Astrocyte (in vitro differentiated cells and primary cell): ENCODE data around the gene PLCH1. TPM values are rescaled to one million over a fixed set of nuclear protein-coding genes. Genes with fewer than 3 reads are reported as not detected.

Experiments
- DNase-seq: peaks from one replicate; pipeline ENCODE4 v3.0.0-alpha.2; 2010; ENCODE audit warnings: low read depth
- FAIRE-seq: peaks from 2 replicates; lab custom pipeline; 2011; peaks lifted over from hg19 to GRCh38; lab: Jason Lieb, UNC
- H2AFZ ChIP-seq: 2 replicates; pipeline ENCODE4 v1.6.0; 2012; ENCODE audit warnings: low read depth, low read length, inconsistent platforms
- H3K27ac ChIP-seq: 2 replicates; pipeline ENCODE4 v1.5.1; 2011; ENCODE audit warnings: low read depth, low read length, inconsistent platforms
- H3K27me3 ChIP-seq: 2 replicates; pipeline ENCODE4 v1.6.0; 2011; ENCODE audit warnings: low read length, inconsistent platforms; ENCODE audit not compliant: insufficient read depth
- H3K36me3 ChIP-seq: 2 replicates; pipeline ENCODE4 v1.5.1; 2011; ENCODE audit warnings: low read length, inconsistent platforms; ENCODE audit not compliant: insufficient read depth
- H3K4me1 ChIP-seq: 2 replicates; pipeline ENCODE4 v1.5.1; 2011; ENCODE audit warnings: low read length, inconsistent platforms; ENCODE audit not compliant: insufficient read depth
- H3K4me2 ChIP-seq: 2 replicates; pipeline ENCODE4 v1.6.0; 2012; ENCODE audit warnings: low read length, inconsistent platforms
- H3K4me3 ChIP-seq: 2 replicates; pipeline ENCODE4 v1.5.1; 2011; ENCODE audit warnings: low read depth, mild to moderate bottlenecking, low read length, inconsistent platforms; ENCODE audit not compliant: insufficient read depth
- H3K79me2 ChIP-seq: 2 replicates; pipeline ENCODE4 v1.6.0; 2012; ENCODE audit warnings: mild to moderate bottlenecking, low read length, inconsistent platforms; ENCODE audit not compliant: insufficient read depth
- H3K9ac ChIP-seq: 2 replicates; pipeline ENCODE4 v1.6.0; 2012; ENCODE audit warnings: mild to moderate bottlenecking, low read length, inconsistent platforms
- H3K9me3 ChIP-seq: 2 replicates; pipeline ENCODE4 v1.5.1; 2012; ENCODE audit warnings: low read depth, mild to moderate bottlenecking, low read length, inconsistent platforms; ENCODE audit not compliant: insufficient read depth
- H4K20me1 ChIP-seq: 2 replicates; pipeline ENCODE4 v1.6.0; 2012; ENCODE audit warnings: low read length, inconsistent platforms; ENCODE audit not compliant: insufficient read depth
- H3K27ac Mint-ChIP-seq: one replicate; pipeline ENCODE4 v1.8.0; 2021; ENCODE audit warnings: mild to moderate bottlenecking, mixed read lengths; ENCODE audit not compliant: unreplicated experiment
- H3K27me3 Mint-ChIP-seq: one replicate; pipeline ENCODE4 v1.8.0; 2021; ENCODE audit warnings: low read depth, mixed read lengths; ENCODE audit not compliant: unreplicated experiment
- H3K36me3 Mint-ChIP-seq: one replicate; pipeline ENCODE4 v1.8.0; 2021; ENCODE audit warnings: low read depth, mixed read lengths; ENCODE audit not compliant: unreplicated experiment
- H3K4me1 Mint-ChIP-seq: one replicate; pipeline ENCODE4 v1.8.0; 2021; ENCODE audit warnings: low read depth, mixed read lengths; ENCODE audit not compliant: unreplicated experiment
- H3K4me3 Mint-ChIP-seq: one replicate; pipeline ENCODE4 v1.8.0; 2021; ENCODE audit warnings: mild to moderate bottlenecking, moderate library complexity, mixed read lengths; ENCODE audit not compliant: unreplicated experiment
- H3K9me3 Mint-ChIP-seq: one replicate; pipeline ENCODE4 v1.8.0; 2021; ENCODE audit warnings: mild to moderate bottlenecking, mixed read lengths; ENCODE audit not compliant: unreplicated experiment
- CTCF ChIP-seq: IDR thresholded peaks from 2 replicates; pipeline ENCODE4 v1.5.1; 2011; ENCODE audit warnings: low read depth, mild to moderate bottlenecking, inconsistent platforms, low read length, moderate library complexity; ENCODE audit not compliant: insufficient read depth
- EZH2 ChIP-seq: IDR thresholded peaks from 2 replicates; pipeline ENCODE4 v1.6.1; 2012; ENCODE audit warnings: mild to moderate bottlenecking, low read length, inconsistent platforms; ENCODE audit not compliant: insufficient read depth
- total RNA-seq: library from RNA; stranded (reverse); gene quantifications from 2 replicates; pipeline ENCODE4 v1.2.1, GENCODE V29; 2021

The PLCH1 gene
- total RNA-seq, 1 donor from 2014 or later, result 1.2 TPM

- no peaks in the 10 kb centered on the region for H3K9me3 Mint-ChIP-seq
- Histone ChIP-seq H4K20me1 (no peaks in the 10 kb centered on the region), H2AFZ (no peak overlapping the region), H3K4me1 (no peaks in the 10 kb centered on the region), H3K79me2 (no peaks in the 10 kb centered on the region), H3K27me3 (no peaks in the 10 kb centered on the region), H3K27ac (no peak overlapping the region), H3K4me2 (no peak overlapping the region), H3K4me3 (no peak overlapping the region), H3K9ac (no peak overlapping the region), H3K9me3 (no peaks in the 10 kb centered on the region), H3K36me3 (no peaks in the 10 kb centered on the region)
- H3K4me3 Mint-ChIP-seq, result no peak overlapping the region
- no peak for DNase-seq
- H3K27me3 Mint-ChIP-seq, result no peaks in the 10 kb centered on the region
- H3K4me1 Mint-ChIP-seq, result peaks cover 9% of the 10 kb centered on the region
- TF ChIP-seq CTCF (no peak), EZH2 (no peak)
- FAIRE-seq, result no peak
- no peak overlapping the region for H3K27ac Mint-ChIP-seq
- no peaks in the 10 kb centered on the region for H3K36me3 Mint-ChIP-seq
Measured at GRCh38 chr3:155637567-155637966, 107.3 kb downstream of the PLCH1 start.

- H3K9ac ChIP-seq, result no peak overlapping the region
- Mint-ChIP-seq H3K36me3 (no peaks in the 10 kb centered on the region), H3K4me3 (no peak overlapping the region), H3K27me3 (no peaks in the 10 kb centered on the region), H3K27ac (no peak overlapping the region), H3K4me1 (peaks cover 13% of the 10 kb centered on the region), H3K9me3 (no peaks in the 10 kb centered on the region)
- no peak overlapping the region for H3K4me2 ChIP-seq
- H3K27me3 ChIP-seq, result no peaks in the 10 kb centered on the region
- FAIRE-seq (no peak), DNase-seq (no peak)
- H4K20me1 ChIP-seq, result no peaks in the 10 kb centered on the region
- H3K79me2 ChIP-seq, result no peaks in the 10 kb centered on the region
- H2AFZ ChIP-seq, result no peak overlapping the region
- H3K9me3 ChIP-seq, result no peaks in the 10 kb centered on the region
- H3K36me3 ChIP-seq, result no peaks in the 10 kb centered on the region
- H3K27ac ChIP-seq, result no peak overlapping the region
- H3K4me1 ChIP-seq, result no peaks in the 10 kb centered on the region
- TF ChIP-seq CTCF (no peak), EZH2 (no peak)
- no peak overlapping the region for H3K4me3 ChIP-seq
Measured at GRCh38 chr3:155635056-155635455, 109.8 kb downstream of the PLCH1 start.

GRCh38 chr3:155634121-155634719 lies 110.7 kb downstream of the PLCH1 start:
- Mint-ChIP-seq H3K4me3 (no peak overlapping the region), H3K4me1 (peaks cover 8% of the 10 kb centered on the region), H3K9me3 (no peaks in the 10 kb centered on the region), H3K27me3 (no peaks in the 10 kb centered on the region), H3K27ac (no peak overlapping the region), H3K36me3 (no peaks in the 10 kb centered on the region)
- H3K9me3 ChIP-seq, result no peaks in the 10 kb centered on the region
- H4K20me1 ChIP-seq, result no peaks in the 10 kb centered on the region
- DNase-seq, result no peak
- no peak for FAIRE-seq
- no peak overlapping the region for H3K4me2 ChIP-seq
- H3K4me3 ChIP-seq, result no peak overlapping the region
- no peaks in the 10 kb centered on the region for H3K36me3 ChIP-seq
- TF ChIP-seq CTCF, result no peak
- TF ChIP-seq EZH2, result no peak
- H3K79me2 ChIP-seq, result no peaks in the 10 kb centered on the region
- no peak overlapping the region for H3K27ac ChIP-seq
- H3K4me1 ChIP-seq, result no peaks in the 10 kb centered on the region
- no peaks in the 10 kb centered on the region for H3K27me3 ChIP-seq
- H3K9ac ChIP-seq, result no peak overlapping the region
- H2AFZ ChIP-seq, result no peak overlapping the region
